Hepatocyte (in vitro differentiated cells): ENCODE data around the gene HTR3E. TPM values are rescaled to one million over a fixed set of nuclear protein-coding genes. Genes with fewer than 3 reads are reported as not detected.

ENCODE experiments used
- DNase-seq: peaks from one replicate; pipeline ENCODE4 v3.0.0-alpha.2; 2016; ENCODE audit warnings: low spot score
- H2AFZ ChIP-seq: fragments of 200-600 bp; sonication (generic); 2 replicates; pipeline ENCODE4 v1.6.0; 2016; ENCODE audit warnings: antibody characterized with exemption, mild to moderate bottlenecking
- H3K27ac ChIP-seq: fragments of 200-600 bp; sonication (generic); 2 replicates; pipeline ENCODE4 v1.5.1; 2016; ENCODE audit warnings: mild to moderate bottlenecking
- H3K27me3 ChIP-seq: fragments of 200-600 bp; sonication (generic); 2 replicates; pipeline ENCODE4 v1.6.1; 2016
- H3K36me3 ChIP-seq: fragments of 200-600 bp; sonication (generic); replicated peaks from 2 replicates; pipeline ENCODE4 v1.5.1; 2016; ENCODE audit warnings: low read depth; ENCODE audit not compliant: insufficient read depth
- H3K4me1 ChIP-seq: fragments of 200-600 bp; sonication (generic); 2 replicates; pipeline ENCODE4 v1.5.1; 2016; ENCODE audit warnings: mild to moderate bottlenecking, moderate library complexity; ENCODE audit not compliant: insufficient read depth
- H3K4me2 ChIP-seq: fragments of 200-600 bp; sonication (generic); 2 replicates; pipeline ENCODE4 v1.6.0; 2016
- H3K4me3 ChIP-seq: fragments of 200-600 bp; sonication (generic); 2 replicates; pipeline ENCODE4 v1.5.1; 2016; ENCODE audit warnings: mild to moderate bottlenecking
- H3K79me2 ChIP-seq: fragments of 200-600 bp; sonication (generic); 2 replicates; pipeline ENCODE4 v1.6.0; 2017; ENCODE audit warnings: mild to moderate bottlenecking
- H3K9me2 ChIP-seq: fragments of 200-600 bp; sonication (generic); replicated peaks from 2 replicates; pipeline ENCODE4 v1.6.0; 2017; ENCODE audit warnings: mild to moderate bottlenecking; ENCODE audit not compliant: insufficient read depth
- H3K9me3 ChIP-seq: fragments of 200-600 bp; sonication (generic); 2 replicates; pipeline ENCODE4 v1.5.1; 2016; ENCODE audit warnings: low read depth, mild to moderate bottlenecking
- H4K20me1 ChIP-seq: fragments of 200-600 bp; sonication (generic); 2 replicates; pipeline ENCODE4 v1.6.0; 2016; ENCODE audit warnings: mild to moderate bottlenecking; ENCODE audit not compliant: insufficient read depth, poor library complexity, severe bottlenecking
- EZH2 ChIP-seq: fragments of 200-600 bp; sonication (generic); IDR thresholded peaks from 2 replicates; pipeline ENCODE4 v1.6.1; 2016; ENCODE audit warnings: antibody characterized with exemption, mild to moderate bottlenecking, borderline replicate concordance
- EZH2phosphoT487 ChIP-seq: fragments of 200-600 bp; sonication (generic); IDR thresholded peaks from one replicate; pipeline ENCODE4 v1.6.1; 2018; ENCODE audit warnings: antibody characterized with exemption, mild to moderate bottlenecking, low read depth, moderate library complexity; ENCODE audit not compliant: unreplicated experiment, severe bottlenecking
- WGBS: methylation state at CpG from one replicate; pipeline ENCODE4 v1.1.6; 2016; ENCODE audit warnings: low lambda C conversion rate; ENCODE audit errors: missing lambda C conversion rate; 5-methylcytosine and 5-hydroxymethylcytosine counted together
- polyA plus RNA-seq: library from polyadenylated mRNA; unstranded; fragments of >200 nt; fragmentation: Nextera tagmentation; extraction: Ambion mirVana; gene quantifications from 2 replicates; pipeline ENCODE4 v1.2.1, GENCODE V29; 2016
- total RNA-seq: library from RNA; depleted of rRNA; stranded (reverse); fragments of >200 nt; gene quantifications from 2 replicates; pipeline ENCODE4 v1.2.3, GENCODE V29; 2014
- TF ChIP-seq, protein P1 (sequence below): fragments of 200-600 bp; sonication (generic); IDR thresholded peaks from 2 replicates; pipeline ENCODE4 v1.5.1; 2016; ENCODE audit warnings: antibody characterized with exemption, mild to moderate bottlenecking; ENCODE audit not compliant: poor library complexity

The HTR3E gene, protein sequence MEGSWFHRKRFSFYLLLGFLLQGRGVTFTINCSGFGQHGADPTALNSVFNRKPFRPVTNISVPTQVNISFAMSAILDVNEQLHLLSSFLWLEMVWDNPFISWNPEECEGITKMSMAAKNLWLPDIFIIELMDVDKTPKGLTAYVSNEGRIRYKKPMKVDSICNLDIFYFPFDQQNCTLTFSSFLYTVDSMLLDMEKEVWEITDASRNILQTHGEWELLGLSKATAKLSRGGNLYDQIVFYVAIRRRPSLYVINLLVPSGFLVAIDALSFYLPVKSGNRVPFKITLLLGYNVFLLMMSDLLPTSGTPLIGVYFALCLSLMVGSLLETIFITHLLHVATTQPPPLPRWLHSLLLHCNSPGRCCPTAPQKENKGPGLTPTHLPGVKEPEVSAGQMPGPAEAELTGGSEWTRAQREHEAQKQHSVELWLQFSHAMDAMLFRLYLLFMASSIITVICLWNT
- total RNA-seq (not detected in 2 replicates), polyA plus RNA-seq (not detected in 2 replicates)

DNA sequence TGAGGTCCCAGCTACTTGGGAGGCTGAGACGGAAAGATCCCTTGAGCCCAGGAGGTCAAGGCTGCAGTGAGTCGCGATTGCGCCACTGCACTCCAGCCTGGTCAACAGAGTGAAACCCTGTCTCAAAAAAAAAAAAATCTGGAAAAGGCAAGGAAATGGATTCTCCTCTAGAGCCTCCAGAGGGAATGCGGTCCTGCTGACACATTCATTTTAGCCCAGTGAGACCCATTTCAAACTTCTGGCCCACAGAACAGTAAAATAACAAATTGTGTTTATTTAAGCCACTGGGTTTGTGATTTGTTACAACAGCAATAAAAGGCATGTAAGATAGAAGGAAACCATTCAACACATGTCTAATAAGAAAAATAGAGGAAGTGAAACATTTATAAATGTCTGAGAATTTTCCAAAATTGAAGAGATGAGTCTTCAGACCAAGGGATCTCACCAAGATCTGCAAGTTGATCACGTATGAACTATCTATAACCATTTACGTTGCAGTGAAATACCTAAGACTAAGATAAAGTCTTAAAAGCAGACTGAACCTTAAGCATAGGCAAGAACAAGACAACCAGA, at the start of gene HTR3E:
TSS of gene HTR3E (plus strand) at position 254 of the 573 bp plus-strand sequence. CDS start 466 bp downstream, outside the sequence.
- H3K4me1 ChIP-seq = no peaks in the 10 kb centered on the region
- WGBS = 88% methylated on average over 7 of the region's 7 CpGs
- no peaks in the 10 kb centered on the region for H3K79me2 ChIP-seq
- no peaks in the 10 kb centered on the region for H4K20me1 ChIP-seq
- H3K27me3 ChIP-seq = no peaks in the 10 kb centered on the region
- no peaks in the 10 kb centered on the region for H3K36me3 ChIP-seq
- H3K27ac ChIP-seq = no peak within 1 kb of the TSS
- no peaks in the 10 kb centered on the region for H3K9me2 ChIP-seq
- no peak within 1 kb of the TSS for H3K4me2 ChIP-seq
- H2AFZ ChIP-seq = no peak within 1 kb of the TSS
- H3K4me3 ChIP-seq = no peak within 1 kb of the TSS
- no peak for DNase-seq
- no peaks in the 10 kb centered on the region for H3K9me3 ChIP-seq
- TF ChIP-seq, protein P1, sequence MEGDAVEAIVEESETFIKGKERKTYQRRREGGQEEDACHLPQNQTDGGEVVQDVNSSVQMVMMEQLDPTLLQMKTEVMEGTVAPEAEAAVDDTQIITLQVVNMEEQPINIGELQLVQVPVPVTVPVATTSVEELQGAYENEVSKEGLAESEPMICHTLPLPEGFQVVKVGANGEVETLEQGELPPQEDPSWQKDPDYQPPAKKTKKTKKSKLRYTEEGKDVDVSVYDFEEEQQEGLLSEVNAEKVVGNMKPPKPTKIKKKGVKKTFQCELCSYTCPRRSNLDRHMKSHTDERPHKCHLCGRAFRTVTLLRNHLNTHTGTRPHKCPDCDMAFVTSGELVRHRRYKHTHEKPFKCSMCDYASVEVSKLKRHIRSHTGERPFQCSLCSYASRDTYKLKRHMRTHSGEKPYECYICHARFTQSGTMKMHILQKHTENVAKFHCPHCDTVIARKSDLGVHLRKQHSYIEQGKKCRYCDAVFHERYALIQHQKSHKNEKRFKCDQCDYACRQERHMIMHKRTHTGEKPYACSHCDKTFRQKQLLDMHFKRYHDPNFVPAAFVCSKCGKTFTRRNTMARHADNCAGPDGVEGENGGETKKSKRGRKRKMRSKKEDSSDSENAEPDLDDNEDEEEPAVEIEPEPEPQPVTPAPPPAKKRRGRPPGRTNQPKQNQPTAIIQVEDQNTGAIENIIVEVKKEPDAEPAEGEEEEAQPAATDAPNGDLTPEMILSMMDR = no peak
- TF ChIP-seq EZH2 (no peak), EZH2phosphoT487 (no peak)

- no peak for TF ChIP-seq EZH2
- TF ChIP-seq, protein P1 = no peak
- TF ChIP-seq EZH2phosphoT487 = no peak
- H3K4me2 ChIP-seq = no peak overlapping the region
- H3K27ac ChIP-seq = no peak overlapping the region
- no peaks in the 10 kb centered on the region for H3K36me3 ChIP-seq
- no peaks in the 10 kb centered on the region for H3K4me1 ChIP-seq
- WGBS = 97% methylated on average over 6 of the region's 7 CpGs
- DNase-seq = no peak
- H3K9me2 ChIP-seq = no peaks in the 10 kb centered on the region
- no peak overlapping the region for H2AFZ ChIP-seq
- no peaks in the 10 kb centered on the region for H3K9me3 ChIP-seq
- no peaks in the 10 kb centered on the region for H3K79me2 ChIP-seq
- no peak overlapping the region for H3K4me3 ChIP-seq
- H4K20me1 ChIP-seq = no peaks in the 10 kb centered on the region
- no peaks in the 10 kb centered on the region for H3K27me3 ChIP-seq
Measured at GRCh38 chr3:184050217-184050847, 46.5 kb upstream of the HTR3E start.

GRCh38 chr3:184052767-184053166, 44.1 kb upstream of the HTR3E start, which contains the start of gene HTR3C:
Gene HTR3C (plus strand): TSS chr3:184053047. CDS start chr3:184053081, 34 bp downstream.
- Histone ChIP-seq H3K4me2 (no peak within 1 kb of the TSS), H3K9me2 (no peaks in the 10 kb centered on the region), H2AFZ (no peak within 1 kb of the TSS), H3K4me1 (no peaks in the 10 kb centered on the region), H3K27me3 (no peaks in the 10 kb centered on the region), H3K4me3 (no peak within 1 kb of the TSS), H3K27ac (no peak within 1 kb of the TSS), H4K20me1 (no peaks in the 10 kb centered on the region), H3K36me3 (no peaks in the 10 kb centered on the region), H3K9me3 (no peaks in the 10 kb centered on the region), H3K79me2 (no peaks in the 10 kb centered on the region)
- no peak for DNase-seq
- WGBS = 78% methylated on average over 4 of the region's 4 CpGs
- no peak for TF ChIP-seq EZH2
- TF ChIP-seq, protein P1 = no peak
- no peak for TF ChIP-seq EZH2phosphoT487
